ENCODE results near the gene DCLK2. TPM values are rescaled to one million over a fixed set of nuclear protein-coding genes. Genes with fewer than 3 reads are reported as not detected.

Gene DCLK2
- 2.7 TPM for total RNA-seq (2021; ENCODE audit: unreplicated experiment)
- 0.71 and 1.1 TPM in 2 replicates for polyA plus RNA-seq (2012)
- percentile 43 among the genes with signal in this experiment for Bru-seq, nascent RNA
- BruChase-seq, experiment 1, labeled RNA remaining after a 6-hour chase: percentile 34 among the genes with signal in this experiment
- percentile 40 among the genes with signal in this experiment for BruChase-seq, experiment 2, labeled RNA remaining after a 2-hour chase
- long read RNA-seq, partial matches to known transcripts: 0 of 1 reads
- long read RNA-seq, other reads (novel, unspliced or antisense): 0 of 1 reads

DNA sequence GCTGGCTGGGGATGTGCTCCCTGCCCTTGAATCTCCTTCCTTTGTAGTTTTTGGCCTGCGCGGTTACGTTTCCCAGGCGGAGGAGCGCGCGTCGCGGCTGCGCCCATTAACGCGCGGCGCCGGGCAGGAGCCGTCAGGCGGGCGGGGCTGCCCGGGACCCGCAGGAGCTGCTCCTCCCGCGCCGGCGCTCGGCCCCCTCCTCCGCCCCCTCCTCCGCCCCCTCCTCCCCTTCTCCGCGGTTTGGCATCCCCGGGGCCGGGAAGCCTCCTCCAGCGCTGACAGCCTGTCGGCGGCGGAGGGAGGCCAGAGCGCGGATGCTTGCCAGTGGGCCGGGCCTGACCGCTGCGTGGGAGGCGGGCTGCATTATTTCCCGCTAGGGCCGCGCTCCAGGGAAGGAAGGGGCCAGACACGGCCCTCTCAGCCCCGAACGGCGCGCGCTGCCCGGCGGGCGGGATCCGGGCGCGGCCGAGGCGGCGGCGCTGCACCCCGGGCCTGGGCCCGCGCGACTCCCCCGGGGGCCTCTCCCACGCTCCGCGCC, at the start of gene DCLK2:
TSS of gene DCLK2 (plus strand) at position 405 of the 538 bp plus-strand sequence. CDS start 583 bp downstream, outside the sequence.
- Histone ChIP-seq H4K20me1 (ENCODE audit: insufficient read depth) (no peaks in the 10 kb centered on the region), H3K4me2 (ENCODE audit: low read length) (peak within 1 kb of the TSS; percentile 86), H3K9ac (ENCODE audit: low read length) (peak within 1 kb of the TSS; percentile 55), H3K27ac (ENCODE audit: low read depth, low read length) (peak within 1 kb of the TSS; percentile 47), H2AFZ (ENCODE audit: low read depth, low read length, poor library complexity, severe bottlenecking) (peak within 1 kb of the TSS; percentile 84), H3K9me3 (ENCODE audit: control insufficient read depth in 1 of 2, insufficient read depth in 1 of 2, low read depth in 1 of 2, low read length in 2 of 2) (no peaks in the 10 kb centered on the region), H3K36me3 (ENCODE audit: control insufficient read depth in 1 of 2, insufficient read depth in 2 of 2, low read length in 2 of 2) (no peaks in the 10 kb centered on the region), H3K27me3 (ENCODE audit: insufficient read depth, low read length) (no peaks in the 10 kb centered on the region), H3K9me2 (ENCODE audit: insufficient read depth) (no peaks in the 10 kb centered on the region), H3K79me2 (ENCODE audit: insufficient read depth, low read length) (no peaks in the 10 kb centered on the region), H3K4me1 (ENCODE audit: control insufficient read depth in 1 of 2, insufficient read depth in 2 of 2, low read length in 2 of 2) (peaks cover 0 to 16% of the 10 kb centered on the region in 2 experiments; a peak in 2 of 4 replicates), H3K4me3 (replicated peaks in 1 of 2; ENCODE audit: low read depth in 1 of 2, low read length in 2 of 2) (peak within 1 kb of the TSS; percentile 48 to 65)
- TF ChIP-seq YY1 (IDR thresholded peaks at IDR 0.05; ENCODE audit: extremely low read depth, insufficient replicate concordance, low read depth, low read length) (peak; percentile 4), POLR2AphosphoS5 (IDR thresholded peaks at IDR 0.05; ENCODE audit: low read depth, low read length) (peak; percentile 7; the same call in 1 of the 2 replicates), JUND (IDR thresholded peaks at IDR 0.05) (no peak), ZFX (IDR thresholded peaks at IDR 0.05) (peak; percentile 88), MAX (IDR thresholded peaks at IDR 0.05) (peak; percentile 11; the same call in 1 of the 2 replicates), TCF7L2 (IDR thresholded peaks at IDR 0.05; ENCODE audit: borderline replicate concordance, extremely low read depth, insufficient read depth, insufficient read length) (peak; percentile 65)
- TF ChIP-seq, protein P1, sequence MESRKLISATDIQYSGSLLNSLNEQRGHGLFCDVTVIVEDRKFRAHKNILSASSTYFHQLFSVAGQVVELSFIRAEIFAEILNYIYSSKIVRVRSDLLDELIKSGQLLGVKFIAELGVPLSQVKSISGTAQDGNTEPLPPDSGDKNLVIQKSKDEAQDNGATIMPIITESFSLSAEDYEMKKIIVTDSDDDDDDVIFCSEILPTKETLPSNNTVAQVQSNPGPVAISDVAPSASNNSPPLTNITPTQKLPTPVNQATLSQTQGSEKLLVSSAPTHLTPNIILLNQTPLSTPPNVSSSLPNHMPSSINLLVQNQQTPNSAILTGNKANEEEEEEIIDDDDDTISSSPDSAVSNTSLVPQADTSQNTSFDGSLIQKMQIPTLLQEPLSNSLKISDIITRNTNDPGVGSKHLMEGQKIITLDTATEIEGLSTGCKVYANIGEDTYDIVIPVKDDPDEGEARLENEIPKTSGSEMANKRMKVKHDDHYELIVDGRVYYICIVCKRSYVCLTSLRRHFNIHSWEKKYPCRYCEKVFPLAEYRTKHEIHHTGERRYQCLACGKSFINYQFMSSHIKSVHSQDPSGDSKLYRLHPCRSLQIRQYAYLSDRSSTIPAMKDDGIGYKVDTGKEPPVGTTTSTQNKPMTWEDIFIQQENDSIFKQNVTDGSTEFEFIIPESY (IDR thresholded peaks at IDR 0.05; ENCODE audit: extremely low read depth, insufficient replicate concordance, low read length): no peak
- CTCF ChIA-PET: no interaction called here
- DNase-seq (ENCODE audit: low read depth, low spot score): peak; percentile 21
- RAD21 ChIA-PET (ENCODE audit: low non-redundant PET in 1 of 2, low total read pairs in 2 of 2, uncharacterized antibody in 2 of 2, unreplicated experiment in 2 of 2): no interaction called here
- POLR2A ChIA-PET: no interaction called here
- no TSS peak for BruUV-seq (replicated peaks)
- peak; percentile 83 for ATAC-seq
- intact Hi-C loops (cut with micrococcal nuclease): loop anchor here (2.0 kb wide), 1 partner anchor 67 kb away; no protein-coding TSS in a partner anchor

Data from HCT116 (cell line).